ENCODE results near the gene MEGF6.

MEGF6 gene

DNA sequence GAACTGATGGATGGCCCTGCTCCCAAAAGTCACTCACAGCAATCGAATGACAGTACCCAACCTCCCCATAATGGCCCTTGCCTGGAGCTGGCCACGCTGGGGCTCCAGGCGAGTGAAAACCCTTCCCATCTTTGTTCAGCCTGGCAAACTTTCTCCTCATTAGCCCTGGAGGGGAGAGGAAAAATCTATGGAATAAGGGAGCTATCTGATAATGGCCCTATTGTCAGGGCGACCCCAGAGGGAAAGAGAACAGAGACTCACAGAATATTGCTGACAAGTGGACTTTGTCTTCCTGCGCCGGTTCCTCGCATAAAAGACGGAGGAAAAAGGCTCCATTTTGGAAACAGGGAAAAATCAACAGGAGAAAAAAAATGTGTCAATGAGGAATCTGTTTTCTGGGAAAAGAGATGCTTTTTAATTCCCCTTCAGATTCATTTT, 169.9 kb downstream of the MEGF6 start:
- Histone ChIP-seq H3K4me1 (ENCODE audit: insufficient read depth, low read length) (no peaks in the 10 kb centered on the region), H3K9ac (ENCODE audit: low read depth, low read length) (no peak overlapping the region), H3K9me3 (ENCODE audit: control insufficient read depth, insufficient read depth, low read length) (no peaks in the 10 kb centered on the region), H3K36me3 (ENCODE audit: insufficient read depth, low read length) (no peaks in the 10 kb centered on the region)

DNA sequence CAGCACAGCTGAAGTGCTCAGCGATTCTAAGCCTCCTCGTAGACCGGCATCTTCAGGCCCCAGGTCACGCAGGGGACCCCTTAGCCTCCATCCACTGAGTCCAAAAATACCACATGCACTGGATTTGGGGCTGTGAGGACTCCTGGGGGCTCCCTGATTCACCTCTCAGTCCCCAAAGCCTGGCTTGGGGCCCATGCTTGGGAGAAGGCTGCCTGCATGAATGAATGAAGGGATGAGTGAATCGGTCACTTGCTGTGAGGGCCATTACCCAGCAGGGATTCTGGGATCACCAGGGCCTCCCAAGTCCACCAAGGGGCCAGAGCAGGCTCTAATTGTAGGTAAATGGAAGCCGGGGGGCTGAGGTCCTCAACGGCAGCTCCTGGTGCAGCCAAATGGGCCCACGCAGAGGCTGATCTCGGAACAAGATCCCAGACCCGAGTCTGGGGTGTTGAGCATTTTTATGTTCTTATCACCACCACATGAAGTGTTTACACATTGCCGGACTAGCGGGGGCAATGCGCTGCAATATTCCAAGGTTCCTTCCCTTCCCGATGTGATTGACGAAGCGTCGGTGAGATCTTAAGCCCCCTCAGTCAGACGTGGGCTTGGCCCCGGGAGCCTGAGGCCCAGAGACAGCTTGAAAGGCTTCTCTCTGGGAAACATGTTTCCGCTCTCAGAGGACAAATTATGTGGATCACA, 170.4 kb downstream of the MEGF6 start:
- H3K9ac ChIP-seq (ENCODE audit: low read depth, low read length): no peak overlapping the region
- H3K36me3 ChIP-seq (ENCODE audit: insufficient read depth, low read length): no peaks in the 10 kb centered on the region
- H3K9me3 ChIP-seq (ENCODE audit: control insufficient read depth, insufficient read depth, low read length): no peaks in the 10 kb centered on the region
- H3K4me1 ChIP-seq (ENCODE audit: insufficient read depth, low read length): no peaks in the 10 kb centered on the region

DNA sequence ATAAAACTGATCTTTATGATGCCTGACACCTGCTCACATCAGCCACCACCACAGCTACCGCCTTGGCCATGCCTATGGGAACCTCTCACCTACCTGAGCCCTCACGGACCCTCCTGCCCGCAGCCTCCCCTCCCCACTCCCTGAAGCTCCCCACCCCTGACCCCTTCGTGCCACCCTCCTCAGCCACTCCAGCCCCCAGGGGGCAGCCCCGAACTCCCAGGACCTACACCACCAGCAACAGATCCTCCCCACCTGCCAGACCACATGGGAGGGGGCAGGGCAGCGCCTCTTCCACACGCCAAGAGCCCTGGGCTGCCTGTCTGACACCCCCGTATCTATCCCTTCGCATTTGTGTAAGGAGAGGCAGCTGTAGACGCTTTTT, 171.0 kb downstream of the MEGF6 start:
- no peaks in the 10 kb centered on the region for H3K36me3 ChIP-seq (ENCODE audit: insufficient read depth, low read length)

More for the DNA sequence above, 171.0 kb downstream of the MEGF6 start:
- no peaks in the 10 kb centered on the region for H3K9me3 ChIP-seq (ENCODE audit: control insufficient read depth, insufficient read depth, low read length)
- no peaks in the 10 kb centered on the region for H3K4me1 ChIP-seq (ENCODE audit: insufficient read depth, low read length)
- H3K9ac ChIP-seq (ENCODE audit: low read depth, low read length): no peak overlapping the region
